Gastrocnemius medialis (tissue), 4 donors: ENCODE measurements around the gene GPR4. TPM values are rescaled to one million over a fixed set of nuclear protein-coding genes. Genes with fewer than 3 reads are reported as not detected.

Experiments used
- ATAC-seq, 2 donors: fragments of 150-250 bp; one replicate each; pipeline ENCODE4 v1.9.1; 2016
- DNase-seq, 2 donors: peaks; one replicate each; pipeline ENCODE4 v3.0.0-alpha.2; 2019
- H3K27ac ChIP-seq, 4 donors: fragments of 200-600 bp; sonication (generic); 1 replicate in 1 of 4; 2 replicates in 3 of 4; pipeline ENCODE4 v1.5.1; 2016 to 2018; ENCODE audit warnings: mild to moderate bottlenecking in 2 of 4, moderate library complexity in 1 of 4
- H3K27me3 ChIP-seq, 3 donors: fragments of 200-600 bp; sonication (generic) in 2 of 3; 1 replicate in 1 of 3; 2 replicates in 2 of 3; pipeline versions ENCODE4 v1.5.1 to v1.6.0; 2016 to 2019; ENCODE audit warnings: mild to moderate bottlenecking in 1 of 3, moderate library complexity in 1 of 3
- H3K36me3 ChIP-seq, 2 donors: fragments of 200-600 bp; sonication (generic) in 1 of 2; one replicate each; pipeline ENCODE4 v1.5.1; 2017 to 2018
- H3K4me1 ChIP-seq, 2 donors: fragments of 200-600 bp; sonication (generic) in 1 of 2; one replicate each; pipeline ENCODE4 v1.5.1; 2016 to 2017; ENCODE audit warnings: mild to moderate bottlenecking in 2 of 2
- H3K4me3 ChIP-seq, 4 donors: fragments of 200-600 bp; sonication (generic) in 3 of 4; 1 replicate in 1 of 4; 2 replicates in 3 of 4; pipeline ENCODE4 v1.5.1; 2016 to 2019; ENCODE audit warnings: mild to moderate bottlenecking in 2 of 4
- H3K9me3 ChIP-seq, 3 donors: fragments of 200-600 bp; sonication (generic) in 2 of 3; 1 replicate in 1 of 3; 2 replicates in 2 of 3; pipeline ENCODE4 v1.5.1; 2016 to 2019
- POLR2A ChIP-seq, 2 donors: fragments of 450-650 bp; IDR thresholded peaks; one replicate each; pipeline ENCODE4 v1.6.1; 2017; ENCODE audit warnings: antibody characterized with exemption in 2 of 2, mild to moderate bottlenecking in 2 of 2, moderate library complexity in 2 of 2
- in situ Hi-C, 4 donors: fragments of 200-750 bp; cut with MboI; loops; one replicate each; pipeline versions ENCODE4 v1.15.0 to v1.8.0; 2017; ENCODE audit warnings: low sequenced_read_pairs in 4 of 4
- intact Hi-C: fragments of 100-400 bp; cut with DNase I; formaldehyde crosslinking; loops from one replicate; pipeline ENCODE4 v1.15.1; 2023; ENCODE audit warnings: low total_unique reads
- total RNA-seq, 4 donors: library from RNA; depleted of rRNA; stranded (reverse); fragments of >200 nt; gene quantifications; one replicate each; pipeline versions ENCODE4 v1.1.0 to v1.2.3, GENCODE V29; 2016
- TF ChIP-seq, protein P1 (sequence below), 5 experiments: fragments of 450-650 bp in 3 of 5; fragments of 200-600 bp in 2 of 5; sonication (generic) in 2 of 5; IDR thresholded peaks in 4 of 5; conservative IDR thresholded peaks in 1 of 5; 1 replicate in 4 of 5; 2 replicates in 1 of 5; pipeline ENCODE4 v1.5.1; 2016 to 2019; ENCODE audit warnings: antibody characterized with exemption in 5 of 5, mild to moderate bottlenecking in 3 of 5, moderate library complexity in 3 of 5

Gene GPR4
- total RNA-seq, 4 donors from 2014 or later = 0.46 to 4.2 (median 2.2) TPM

DNA sequence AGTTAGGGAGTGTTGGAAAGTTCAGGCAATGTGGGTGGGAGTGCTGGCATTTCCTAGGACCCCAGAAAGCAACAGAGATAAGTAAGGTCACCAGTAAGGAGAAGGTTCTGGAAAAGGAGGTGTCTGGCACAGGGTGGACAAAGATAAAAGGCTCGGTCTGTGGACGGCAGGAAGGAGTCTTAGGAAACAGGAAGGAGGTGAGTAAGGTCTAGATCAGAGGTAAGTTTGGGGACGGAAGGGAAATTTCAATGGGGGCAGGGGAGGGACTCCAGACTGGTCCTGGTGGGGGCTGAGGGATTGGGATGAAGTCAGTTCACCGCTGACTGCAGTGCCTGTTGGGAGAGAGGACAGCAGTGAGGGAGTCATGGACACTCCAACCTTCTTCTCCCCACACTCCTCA, 9.6 kb downstream of the GPR4 start:
- TF ChIP-seq POLR2A (IDR thresholded peaks at IDR 0.05) = no peak
- TF ChIP-seq, protein P1, sequence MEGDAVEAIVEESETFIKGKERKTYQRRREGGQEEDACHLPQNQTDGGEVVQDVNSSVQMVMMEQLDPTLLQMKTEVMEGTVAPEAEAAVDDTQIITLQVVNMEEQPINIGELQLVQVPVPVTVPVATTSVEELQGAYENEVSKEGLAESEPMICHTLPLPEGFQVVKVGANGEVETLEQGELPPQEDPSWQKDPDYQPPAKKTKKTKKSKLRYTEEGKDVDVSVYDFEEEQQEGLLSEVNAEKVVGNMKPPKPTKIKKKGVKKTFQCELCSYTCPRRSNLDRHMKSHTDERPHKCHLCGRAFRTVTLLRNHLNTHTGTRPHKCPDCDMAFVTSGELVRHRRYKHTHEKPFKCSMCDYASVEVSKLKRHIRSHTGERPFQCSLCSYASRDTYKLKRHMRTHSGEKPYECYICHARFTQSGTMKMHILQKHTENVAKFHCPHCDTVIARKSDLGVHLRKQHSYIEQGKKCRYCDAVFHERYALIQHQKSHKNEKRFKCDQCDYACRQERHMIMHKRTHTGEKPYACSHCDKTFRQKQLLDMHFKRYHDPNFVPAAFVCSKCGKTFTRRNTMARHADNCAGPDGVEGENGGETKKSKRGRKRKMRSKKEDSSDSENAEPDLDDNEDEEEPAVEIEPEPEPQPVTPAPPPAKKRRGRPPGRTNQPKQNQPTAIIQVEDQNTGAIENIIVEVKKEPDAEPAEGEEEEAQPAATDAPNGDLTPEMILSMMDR (IDR thresholded peaks at IDR 0.05 in 4 of 5, conservative IDR thresholded peaks at IDR 0.05 in 1 of 5) = no peak
- Histone ChIP-seq H3K36me3 (no peaks in the 10 kb centered on the region), H3K9me3 (no peaks in the 10 kb centered on the region), H3K27me3 (peaks cover 11 to 27% (median 19%) of the 10 kb centered on the region in 3 donors), H3K4me1 (no peaks in the 10 kb centered on the region), H3K4me3 (no peak overlapping the region), H3K27ac (peak overlapping the region in 3 of 4 donors; percentile 3 to 49 (median 9))
- in situ Hi-C loops (no loop called here), intact Hi-C loops (no loop called here)
- DNase-seq (no peak), ATAC-seq (no peak)

DNA sequence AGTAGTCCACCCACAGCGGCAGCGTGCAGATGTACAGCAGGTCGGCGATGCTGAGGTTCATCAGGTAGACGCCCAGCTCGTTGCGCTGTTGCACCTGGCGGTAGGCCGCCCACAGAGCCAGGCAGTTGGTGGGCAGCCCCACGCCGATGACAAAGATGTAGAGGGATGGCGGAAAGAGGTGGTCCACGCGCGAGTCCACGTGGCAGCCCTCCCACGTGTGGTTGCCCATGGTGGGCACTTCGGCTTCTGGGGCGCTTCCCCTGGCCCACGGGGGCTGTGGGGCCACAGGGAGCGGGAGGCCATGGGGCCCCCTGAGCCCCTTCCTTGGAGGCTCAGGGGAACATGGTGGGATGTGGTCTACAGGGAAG, 10.4 kb downstream of the GPR4 start:
- no peak for TF ChIP-seq POLR2A (IDR thresholded peaks at IDR 0.05)
- TF ChIP-seq, protein P1 (IDR thresholded peaks at IDR 0.05 in 4 of 5, conservative IDR thresholded peaks at IDR 0.05 in 1 of 5) = no peak
- no peaks in the 10 kb centered on the region for H3K9me3 ChIP-seq
- DNase-seq (no peak), ATAC-seq (no peak)
- intact Hi-C loops (no loop called here), in situ Hi-C loops (no loop called here)
- peak overlapping the region in 1 of 4 donors; percentile 49 for H3K27ac ChIP-seq
- peaks cover 7 to 24% (median 12%) of the 10 kb centered on the region in 3 donors for H3K27me3 ChIP-seq
- no peak overlapping the region for H3K4me3 ChIP-seq
- no peaks in the 10 kb centered on the region for H3K4me1 ChIP-seq
- no peaks in the 10 kb centered on the region for H3K36me3 ChIP-seq

DNA sequence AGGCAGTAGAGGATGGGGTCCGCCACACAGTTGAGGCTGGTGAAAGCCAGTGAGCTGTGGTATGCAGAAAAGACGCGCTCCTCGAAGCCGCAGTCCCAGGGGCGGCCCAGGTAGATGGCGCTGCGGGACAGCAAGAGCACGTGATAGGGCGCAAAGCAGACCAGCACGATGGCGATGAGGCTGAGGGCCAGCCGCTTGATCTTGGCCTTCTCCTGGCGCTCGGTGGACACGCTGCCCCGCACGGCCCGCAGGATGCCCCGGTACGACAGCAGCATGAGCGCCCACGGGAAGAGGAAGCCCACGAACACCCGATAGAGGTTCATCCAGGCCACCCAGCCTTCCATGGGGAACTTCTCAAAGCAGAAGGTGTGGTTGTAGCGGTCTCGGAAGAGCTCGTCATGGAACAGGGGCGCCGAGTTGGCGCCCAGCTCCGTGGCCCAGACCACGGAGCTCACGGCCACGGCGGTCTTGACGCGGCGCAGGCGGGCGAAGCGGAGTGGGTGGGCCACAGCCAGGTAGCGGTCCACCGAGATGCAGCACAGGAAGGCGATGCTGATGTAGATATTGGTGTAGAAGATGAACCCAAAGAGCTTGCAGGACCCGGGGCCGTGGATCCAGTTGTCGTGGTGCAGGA, 10.9 kb downstream of the GPR4 start:
- DNase-seq (no peak), ATAC-seq (no peak)
- peaks cover 7 to 24% (median 7%) of the 10 kb centered on the region in 3 donors for H3K27me3 ChIP-seq

DNA sequence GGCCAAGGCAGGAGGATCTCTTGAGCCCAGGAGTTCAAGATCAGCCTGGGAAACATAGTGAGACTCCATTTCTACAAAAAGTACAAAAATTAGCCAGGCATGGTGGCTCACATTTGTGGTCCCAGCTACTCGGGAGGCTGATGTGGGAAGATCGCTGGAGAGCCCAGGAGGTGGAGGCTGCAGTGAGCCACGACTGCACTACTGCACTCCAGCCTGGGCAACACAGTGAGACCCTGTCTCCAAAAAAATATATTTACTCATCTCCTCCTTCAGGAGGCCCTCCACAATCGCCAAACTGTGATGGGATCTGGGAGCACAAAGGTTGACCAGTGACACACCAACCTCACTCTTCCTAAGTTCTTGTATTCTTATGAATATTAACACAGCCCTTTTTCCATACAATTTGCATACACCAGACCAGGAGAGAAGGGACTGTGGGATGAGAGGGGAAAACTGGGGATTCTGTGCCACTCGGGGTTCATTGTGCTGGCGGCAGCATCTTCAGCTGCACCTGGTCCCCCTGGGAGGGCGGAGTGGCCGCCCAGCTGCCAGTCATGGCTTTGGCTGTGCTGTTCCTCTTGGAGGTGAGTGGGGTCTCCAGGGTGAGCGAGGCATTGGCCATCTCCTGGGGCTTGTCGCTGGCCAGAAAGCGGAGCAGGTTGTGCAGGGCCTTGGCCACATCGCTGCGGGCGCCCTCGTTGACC, 11.6 kb downstream of the GPR4 start:
- in situ Hi-C loops = no loop called here

More for the DNA sequence above, 10.9 kb downstream of the GPR4 start:
- in situ Hi-C loops (no loop called here), intact Hi-C loops (no loop called here)
- no peaks in the 10 kb centered on the region for H3K36me3 ChIP-seq
- H3K27ac ChIP-seq = no peak overlapping the region
- H3K9me3 ChIP-seq = no peaks in the 10 kb centered on the region
- no peaks in the 10 kb centered on the region for H3K4me1 ChIP-seq
- no peak overlapping the region for H3K4me3 ChIP-seq
- TF ChIP-seq POLR2A (IDR thresholded peaks at IDR 0.05) = no peak
- TF ChIP-seq, protein P1 (IDR thresholded peaks at IDR 0.05 in 4 of 5, conservative IDR thresholded peaks at IDR 0.05 in 1 of 5) = no peak

More for the DNA sequence above, 11.6 kb downstream of the GPR4 start:
- Histone ChIP-seq H3K36me3 (no peaks in the 10 kb centered on the region), H3K27ac (no peak overlapping the region), H3K4me1 (peaks cover 0 to 2% of the 10 kb centered on the region in 2 donors), H3K27me3 (peaks cover under 1 to 24% (median 7%) of the 10 kb centered on the region in 3 donors), H3K9me3 (no peaks in the 10 kb centered on the region), H3K4me3 (no peak overlapping the region)
- intact Hi-C loops = no loop called here
- TF ChIP-seq, protein P1 (IDR thresholded peaks at IDR 0.05 in 4 of 5, conservative IDR thresholded peaks at IDR 0.05 in 1 of 5) = no peak
- DNase-seq (no peak), ATAC-seq (no peak)
